Activated CD4-positive, alpha-beta T cell treated with anti-CD3 and anti-CD28 coated beads, Interleukin-2, amount 10 ng/mL, durations not matched to agents 24 days and 14 days (primary cell): ENCODE data around the gene CENPX. TPM values are rescaled to one million over a fixed set of nuclear protein-coding genes. Genes with fewer than 3 reads are reported as not detected.

Experiments used
- DNase-seq: peaks from one replicate; pipeline ENCODE4 v3.0.0; 2022
- H3K27ac Mint-ChIP-seq: one replicate; pipeline ENCODE4 v1.8.0; 2022; ENCODE audit warnings: mild to moderate bottlenecking, mixed read lengths
- H3K27me3 Mint-ChIP-seq: one replicate; pipeline ENCODE4 v1.8.0; 2022; ENCODE audit warnings: mixed read lengths
- H3K36me3 Mint-ChIP-seq: one replicate; pipeline ENCODE4 v1.8.0; 2022; ENCODE audit warnings: low read depth, mild to moderate bottlenecking, mixed read lengths
- H3K4me1 Mint-ChIP-seq: one replicate; pipeline ENCODE4 v1.8.0; 2021; ENCODE audit warnings: mixed read lengths
- H3K4me3 Mint-ChIP-seq: one replicate; pipeline ENCODE4 v1.8.0; 2022; ENCODE audit warnings: mild to moderate bottlenecking, moderate library complexity, mixed read lengths
- H3K9me3 Mint-ChIP-seq: one replicate; pipeline ENCODE4 v1.8.0; 2021; ENCODE audit warnings: mixed read lengths
- intact Hi-C: fragments of 100-400 bp; cut with micrococcal nuclease; formaldehyde crosslinking; loops from one replicate; pipeline ENCODE4 v1.15.1; 2023
- total RNA-seq: library from RNA; stranded (reverse); gene quantifications from 2 replicates; pipeline ENCODE4 v1.2.3, GENCODE V29; 2022

CENPX gene
- total RNA-seq, 1 donor from 2014 or later, result 123 TPM

DNA sequence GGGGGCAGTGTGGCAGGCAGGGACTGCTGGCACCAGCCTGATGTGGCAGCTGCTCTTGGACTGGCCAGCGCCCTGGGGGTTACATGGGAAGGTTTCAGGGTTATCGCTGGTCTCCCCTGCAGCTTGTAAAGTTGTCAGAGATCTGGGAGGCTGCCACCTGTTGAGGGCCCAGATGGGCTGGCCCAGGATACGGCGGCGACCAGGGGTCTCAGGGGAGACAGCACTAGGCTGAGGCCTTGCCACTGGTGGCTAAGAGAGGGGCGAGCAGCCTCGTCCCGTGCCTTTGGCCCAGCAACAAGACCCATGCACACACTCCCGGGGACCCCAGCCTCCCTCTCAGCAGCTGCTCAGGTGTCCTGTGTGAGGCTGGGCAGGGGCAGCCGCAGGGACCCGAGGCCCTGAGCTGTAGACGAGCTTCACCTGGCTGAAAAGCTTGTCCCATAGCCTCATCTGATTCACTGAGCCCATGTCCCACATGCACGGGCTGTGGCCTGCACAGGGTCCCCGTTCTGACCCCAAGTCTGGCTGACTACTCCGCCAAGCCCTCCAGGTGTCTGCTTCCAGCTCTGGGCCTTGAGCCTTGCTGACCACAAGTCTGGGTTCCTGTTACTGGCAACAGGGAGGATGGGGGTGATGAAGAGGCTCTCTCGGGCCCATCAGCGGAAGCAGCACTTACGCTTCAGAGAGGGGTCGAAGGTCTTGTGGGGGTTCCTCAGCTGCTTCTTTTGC lies 36.8 kb upstream of the CENPX start:
- Mint-ChIP-seq H3K27me3 (no peaks in the 10 kb centered on the region), H3K27ac (no peak overlapping the region), H3K4me1 (peaks cover 1% of the 10 kb centered on the region), H3K9me3 (no peaks in the 10 kb centered on the region), H3K4me3 (no peak overlapping the region), H3K36me3 (peaks cover 27% of the 10 kb centered on the region)
- DNase-seq, result no peak
- intact Hi-C loops, result no loop called here

DNA sequence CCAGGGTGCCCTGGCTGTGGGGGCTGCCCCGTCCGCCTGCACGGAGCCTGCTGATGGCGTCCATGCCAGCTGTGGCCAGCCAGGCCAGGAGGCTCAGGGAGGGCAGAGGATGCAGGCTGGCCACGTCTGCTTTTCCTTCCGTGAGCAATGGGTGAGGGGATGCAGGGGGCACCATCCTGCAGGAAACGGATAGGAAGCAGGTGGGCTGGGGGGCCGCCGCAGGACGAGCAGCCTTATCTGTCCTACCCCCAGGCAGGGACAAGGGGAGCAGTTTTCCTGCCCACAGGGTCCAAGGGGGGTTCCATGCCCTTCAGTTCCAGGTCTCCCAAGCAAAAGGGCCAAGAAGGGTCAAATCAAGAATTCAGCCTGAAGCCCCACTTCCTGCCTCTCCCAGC lies 36.2 kb upstream of the CENPX start:
- peaks cover 25% of the 10 kb centered on the region for H3K36me3 Mint-ChIP-seq
- H3K9me3 Mint-ChIP-seq, result no peaks in the 10 kb centered on the region
- H3K27ac Mint-ChIP-seq, result no peak overlapping the region
- DNase-seq, result no peak
- no peak overlapping the region for H3K4me3 Mint-ChIP-seq
- H3K27me3 Mint-ChIP-seq, result no peaks in the 10 kb centered on the region
- intact Hi-C loops, result no loop called here
- H3K4me1 Mint-ChIP-seq, result peaks cover 1% of the 10 kb centered on the region

DNA sequence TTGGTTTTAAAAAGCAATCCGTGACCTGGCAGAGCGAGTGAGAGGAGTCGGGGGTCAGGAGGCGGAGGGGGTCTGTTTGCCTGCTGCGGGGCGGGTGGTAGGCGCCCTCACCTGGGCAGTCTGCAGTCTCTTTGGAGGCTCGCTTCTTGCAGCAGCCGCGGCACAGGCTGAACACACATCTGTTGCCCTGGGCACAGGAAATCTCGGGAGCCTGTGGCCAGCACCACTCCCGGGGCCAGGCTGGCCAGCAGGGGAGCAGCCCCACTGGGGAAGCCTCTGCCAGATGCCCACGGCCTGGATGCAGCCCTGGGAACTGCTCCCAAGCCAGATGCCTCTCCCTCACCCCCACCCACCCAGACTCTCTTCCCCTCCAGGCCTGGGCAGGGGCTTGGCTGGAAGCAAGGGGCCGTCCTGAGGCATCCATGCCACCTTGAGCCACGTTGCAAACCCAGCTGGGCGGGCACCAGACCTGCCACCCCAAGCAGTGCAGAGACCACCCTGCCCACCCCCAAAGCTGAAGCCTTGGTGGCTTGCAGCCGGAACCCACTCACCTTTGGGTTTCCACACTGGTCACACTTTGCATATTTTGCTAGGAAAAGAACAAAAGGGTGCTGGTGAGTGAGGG lies 35.7 kb upstream of the CENPX start:
- Mint-ChIP-seq H3K9me3 (no peaks in the 10 kb centered on the region), H3K4me3 (no peak overlapping the region), H3K36me3 (peaks cover 25% of the 10 kb centered on the region), H3K4me1 (peaks cover 1% of the 10 kb centered on the region), H3K27ac (no peak overlapping the region), H3K27me3 (no peaks in the 10 kb centered on the region)
- DNase-seq, result no peak
- intact Hi-C loops, result no loop called here

DNA sequence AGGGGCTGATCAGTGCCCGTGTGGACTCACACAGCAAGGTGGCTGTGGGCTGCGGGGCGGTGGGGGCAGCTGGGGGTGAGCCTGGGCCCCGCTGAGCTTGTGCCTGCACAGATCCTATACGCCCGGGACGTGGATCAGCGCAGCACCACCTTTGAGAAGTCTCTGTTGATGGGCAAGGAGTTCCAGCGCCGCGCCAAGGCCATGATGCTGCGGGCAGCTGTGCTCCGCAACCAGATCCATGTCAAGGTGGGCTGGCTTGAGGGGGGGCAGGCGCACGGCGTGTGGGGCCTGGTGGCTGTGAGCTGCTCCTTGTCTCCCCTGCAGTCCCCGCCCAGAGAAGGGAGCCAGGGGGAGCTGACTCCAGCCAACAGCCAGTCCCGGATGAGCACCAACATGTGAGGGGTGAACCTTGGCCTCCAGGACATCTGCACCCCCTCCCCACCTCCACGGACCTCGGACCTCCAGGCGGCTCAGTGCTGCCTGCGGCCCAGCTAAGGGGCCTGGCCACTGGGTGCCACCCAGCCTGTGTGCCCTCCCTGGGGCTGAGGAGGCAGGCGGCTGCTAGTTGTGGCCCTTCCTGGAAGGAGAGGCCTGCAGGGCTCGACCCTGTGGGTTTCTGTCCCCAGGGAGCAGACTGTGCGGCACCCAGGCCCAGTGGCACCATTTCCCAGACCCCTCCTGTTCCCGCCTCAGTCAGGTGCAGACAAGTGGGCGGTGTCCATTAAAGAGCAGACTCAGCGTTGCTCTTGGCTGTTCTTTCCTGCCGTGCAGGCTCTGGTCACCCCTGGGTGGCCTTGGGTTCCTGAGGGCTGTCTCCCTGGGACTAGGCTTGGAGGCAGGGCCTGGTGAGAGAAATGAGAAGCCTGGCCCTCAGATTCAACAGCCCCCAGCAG lies 34.3 kb upstream of the CENPX start:
- H3K36me3 Mint-ChIP-seq, result peaks cover 23% of the 10 kb centered on the region
- intact Hi-C loops, result no loop called here
- no peaks in the 10 kb centered on the region for H3K9me3 Mint-ChIP-seq
- DNase-seq, result no peak
- H3K4me3 Mint-ChIP-seq, result no peak overlapping the region
- peaks cover 3% of the 10 kb centered on the region for H3K4me1 Mint-ChIP-seq
- no peaks in the 10 kb centered on the region for H3K27me3 Mint-ChIP-seq
- no peak overlapping the region for H3K27ac Mint-ChIP-seq

DNA sequence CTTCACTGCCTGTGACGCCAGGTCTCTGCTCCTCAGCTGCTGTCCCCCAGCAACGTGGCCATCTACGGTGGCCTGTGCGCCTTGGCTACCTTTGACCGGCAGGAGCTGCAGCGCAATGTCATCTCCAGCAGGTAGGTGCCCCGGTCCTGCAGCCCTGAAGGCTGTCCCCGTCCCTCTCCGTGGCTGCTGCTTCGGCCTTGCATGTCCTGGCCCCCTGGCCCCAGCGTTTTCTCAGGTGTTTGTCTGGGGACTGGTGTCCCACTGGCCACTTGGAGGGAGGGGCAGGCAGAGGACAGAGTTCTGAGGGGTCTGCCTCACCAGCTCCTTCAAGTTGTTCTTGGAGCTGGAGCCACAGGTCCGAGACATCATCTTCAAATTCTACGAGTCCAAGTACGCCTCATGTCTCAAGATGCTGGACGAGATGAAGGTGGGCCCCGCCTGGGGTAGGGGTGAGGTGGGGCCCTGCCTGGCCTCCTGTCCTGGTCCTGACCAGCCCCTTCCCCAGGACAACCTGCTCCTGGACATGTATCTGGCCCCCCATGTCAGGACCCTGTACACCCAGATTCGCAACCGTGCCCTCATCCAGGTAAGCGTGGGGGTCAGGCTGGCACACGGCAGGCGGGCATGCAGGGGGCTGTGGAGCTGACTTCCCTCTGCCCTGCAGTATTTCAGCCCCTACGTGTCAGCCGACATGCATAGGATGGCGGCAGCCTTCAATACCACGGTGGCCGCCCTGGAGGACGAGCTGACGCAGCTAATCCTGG lies 33.5 kb upstream of the CENPX start:
- peaks cover 3% of the 10 kb centered on the region for H3K4me1 Mint-ChIP-seq
- no peak overlapping the region for H3K27ac Mint-ChIP-seq
- no peaks in the 10 kb centered on the region for H3K27me3 Mint-ChIP-seq
- H3K9me3 Mint-ChIP-seq, result no peaks in the 10 kb centered on the region
- peaks cover 23% of the 10 kb centered on the region for H3K36me3 Mint-ChIP-seq
- intact Hi-C loops, result no loop called here
- no peak overlapping the region for H3K4me3 Mint-ChIP-seq
- no peak for DNase-seq

DNA sequence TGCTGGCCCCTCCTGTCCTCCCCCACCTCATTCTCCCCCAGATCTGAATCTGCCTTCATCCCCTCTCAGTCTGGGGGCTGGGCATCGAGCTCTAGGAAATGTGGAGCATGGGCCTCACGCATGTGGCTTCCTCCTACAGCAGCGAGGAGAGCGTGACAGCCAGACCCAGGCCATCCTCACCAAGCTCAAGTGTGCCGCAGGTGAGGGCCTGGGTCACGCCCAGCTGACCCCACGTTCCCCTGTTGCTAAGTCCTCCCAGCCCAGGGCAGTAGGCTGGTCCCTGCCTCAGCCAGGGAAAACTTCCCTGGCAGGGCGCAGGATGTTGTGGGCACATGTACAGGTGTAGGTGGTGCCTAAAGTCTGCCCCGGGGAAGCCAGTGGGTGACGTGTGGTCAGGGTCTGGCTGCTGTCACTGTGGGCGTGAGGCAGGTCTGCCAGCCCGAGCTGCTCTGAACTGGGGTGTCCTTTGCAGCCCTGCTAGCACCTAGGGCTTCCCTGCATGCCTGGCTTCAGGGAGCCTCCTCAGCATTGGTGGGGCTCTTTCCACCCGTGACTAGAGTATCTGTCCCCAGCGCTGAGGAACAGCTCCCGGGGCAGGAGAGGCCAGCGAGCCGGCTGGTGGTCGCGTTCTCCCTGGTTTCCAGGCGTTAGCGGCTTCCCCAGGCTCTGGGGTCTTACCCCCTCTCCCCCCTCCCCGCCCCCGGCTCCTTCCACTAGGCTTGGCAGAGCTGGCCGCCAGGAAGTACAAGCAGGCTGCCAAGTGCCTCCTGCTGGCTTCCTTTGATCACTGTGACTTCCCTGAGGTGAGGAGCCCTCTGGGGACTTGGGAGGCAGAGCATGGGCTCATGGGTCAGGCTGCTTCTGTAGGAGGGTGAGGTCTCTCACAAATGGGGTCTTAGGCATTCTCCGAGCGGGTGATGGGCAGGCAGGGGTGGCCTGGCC lies 32.6 kb upstream of the CENPX start:
- H3K4me3 Mint-ChIP-seq, result peak overlapping the region; percentile 55

DNA sequence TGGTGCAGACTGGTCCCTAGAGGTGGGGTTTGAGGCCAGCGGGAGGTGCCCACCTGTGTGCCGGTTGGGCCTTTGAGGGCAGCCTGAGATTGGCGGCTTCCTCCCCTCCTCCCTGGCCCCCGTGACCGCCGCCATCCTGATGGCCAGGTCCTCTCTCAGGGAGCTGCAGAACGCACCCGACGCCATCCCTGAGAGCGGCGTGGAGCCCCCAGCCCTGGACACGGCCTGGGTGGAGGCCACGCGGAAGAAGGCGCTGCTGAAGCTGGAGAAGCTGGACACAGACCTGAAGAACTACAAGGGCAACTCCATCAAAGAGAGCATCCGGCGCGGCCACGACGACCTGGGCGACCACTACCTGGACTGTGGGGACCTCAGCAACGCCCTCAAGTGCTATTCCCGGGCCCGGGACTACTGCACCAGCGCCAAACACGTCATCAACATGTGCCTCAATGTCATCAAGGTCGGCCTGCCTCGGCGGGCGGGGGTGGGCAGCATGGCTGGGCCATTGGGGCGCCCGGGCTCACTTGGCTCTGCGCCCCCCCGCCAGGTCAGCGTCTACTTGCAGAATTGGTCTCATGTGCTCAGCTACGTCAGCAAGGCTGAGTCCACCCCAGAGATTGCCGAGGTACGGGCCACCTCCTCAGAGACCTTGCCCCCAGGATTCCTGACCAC lies 31.8 kb upstream of the CENPX start:
- H3K9me3 Mint-ChIP-seq, result no peaks in the 10 kb centered on the region
- H3K36me3 Mint-ChIP-seq, result peaks cover 13% of the 10 kb centered on the region
- no peak for DNase-seq
- H3K4me3 Mint-ChIP-seq, result peak overlapping the region; percentile 55
- peaks cover 10% of the 10 kb centered on the region for H3K4me1 Mint-ChIP-seq
- no peak overlapping the region for H3K27ac Mint-ChIP-seq
- intact Hi-C loops, result no loop called here
- H3K27me3 Mint-ChIP-seq, result no peaks in the 10 kb centered on the region

More for the DNA sequence above, 32.6 kb upstream of the CENPX start:
- no peaks in the 10 kb centered on the region for H3K27me3 Mint-ChIP-seq
- H3K4me1 Mint-ChIP-seq, result peaks cover 9% of the 10 kb centered on the region
- no peaks in the 10 kb centered on the region for H3K9me3 Mint-ChIP-seq
- H3K36me3 Mint-ChIP-seq, result peaks cover 19% of the 10 kb centered on the region
- intact Hi-C loops, result no loop called here
- DNase-seq, result no peak
- no peak overlapping the region for H3K27ac Mint-ChIP-seq

DNA sequence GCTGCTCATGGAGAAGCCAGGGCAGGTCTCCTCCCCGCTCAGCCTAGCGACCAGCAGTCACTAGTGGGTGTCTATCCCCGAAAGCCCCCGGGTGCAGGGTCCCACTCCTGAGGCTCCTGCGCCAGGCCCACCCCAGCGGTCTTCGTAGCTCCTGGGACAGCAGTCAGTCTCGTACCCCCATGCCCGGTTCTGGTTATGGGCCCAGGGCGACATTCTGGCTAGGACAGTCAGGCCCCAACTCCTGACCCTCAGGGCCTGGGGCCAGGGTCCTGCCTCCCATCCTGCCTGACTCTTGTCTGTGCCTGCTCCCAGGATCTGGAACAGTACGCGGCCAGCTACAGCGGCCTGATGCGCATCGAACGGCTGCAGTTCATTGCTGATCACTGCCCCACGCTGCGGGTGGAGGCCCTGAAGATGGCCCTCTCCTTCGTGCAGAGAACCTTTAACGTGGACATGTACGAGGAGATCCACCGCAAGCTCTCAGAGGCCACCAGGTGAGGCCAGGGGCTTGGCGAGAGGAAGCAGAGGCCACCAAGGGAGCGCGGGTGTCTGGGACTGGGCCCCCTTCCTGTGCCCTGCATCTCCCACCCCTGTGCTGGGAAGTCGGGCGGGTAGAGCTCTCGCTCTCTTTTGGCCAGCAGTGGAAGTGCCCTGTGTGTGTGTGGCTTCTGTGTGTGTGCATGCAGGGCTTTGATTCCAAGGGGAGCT lies 31.0 kb upstream of the CENPX start:
- H3K4me3 Mint-ChIP-seq, result peak overlapping the region; percentile 82
- no peaks in the 10 kb centered on the region for H3K27me3 Mint-ChIP-seq

DNA sequence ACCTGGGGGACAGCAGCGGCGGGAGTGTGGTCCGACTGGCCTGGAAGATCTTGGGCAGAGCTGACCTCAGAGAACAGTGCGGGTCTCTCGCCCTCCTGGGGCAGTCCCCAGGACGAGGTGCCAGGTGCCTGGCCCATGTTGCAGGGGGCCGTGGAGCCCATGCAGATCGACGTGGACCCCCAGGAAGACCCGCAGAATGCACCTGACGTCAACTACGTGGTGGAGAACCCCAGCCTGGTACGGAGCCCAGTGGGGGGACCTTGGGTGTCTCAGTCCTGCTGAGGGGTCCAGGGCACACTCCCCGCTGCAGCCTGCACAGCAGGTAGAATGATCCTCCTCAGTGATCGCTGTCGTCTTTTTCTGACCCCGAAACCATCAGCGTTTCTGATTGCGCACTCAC lies 30.5 kb upstream of the CENPX start:
- DNase-seq, result no peak
- intact Hi-C loops, result no loop called here
- Mint-ChIP-seq H3K4me1 (peaks cover 10% of the 10 kb centered on the region), H3K27me3 (no peaks in the 10 kb centered on the region), H3K36me3 (peaks cover 13% of the 10 kb centered on the region), H3K27ac (no peak overlapping the region), H3K4me3 (peak overlapping the region; percentile 82), H3K9me3 (no peaks in the 10 kb centered on the region)

More for the DNA sequence above, 31.0 kb upstream of the CENPX start:
- H3K36me3 Mint-ChIP-seq, result peaks cover 13% of the 10 kb centered on the region
- H3K9me3 Mint-ChIP-seq, result no peaks in the 10 kb centered on the region
- no peak overlapping the region for H3K27ac Mint-ChIP-seq
- intact Hi-C loops, result no loop called here
- no peak for DNase-seq
- H3K4me1 Mint-ChIP-seq, result peaks cover 10% of the 10 kb centered on the region

DNA sequence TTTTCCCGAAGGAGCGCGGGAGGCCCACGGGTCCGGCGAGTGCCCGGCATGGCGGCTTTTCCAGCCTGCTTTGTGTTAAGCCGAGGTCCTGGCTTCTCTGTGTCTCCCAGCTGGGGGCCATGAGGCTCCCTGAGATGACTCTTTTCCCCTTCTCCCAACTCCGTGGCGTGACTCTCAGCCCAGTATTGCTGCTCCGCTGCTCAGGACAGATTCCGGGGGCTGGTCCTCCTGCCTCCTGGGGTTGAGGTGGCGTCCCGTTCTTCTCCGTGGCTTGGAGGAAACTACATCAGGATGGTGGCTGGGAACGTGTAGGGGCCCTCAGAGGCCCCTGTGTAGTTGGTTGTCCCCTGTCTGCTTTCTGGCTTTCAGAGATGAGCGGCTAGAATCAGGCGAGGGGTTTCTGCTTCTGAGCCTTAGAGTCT lies 30.0 kb upstream of the CENPX start:
- no peak for DNase-seq
- H3K4me1 Mint-ChIP-seq, result peaks cover 10% of the 10 kb centered on the region
- H3K4me3 Mint-ChIP-seq, result peak overlapping the region; percentile 82
- peaks cover 11% of the 10 kb centered on the region for H3K36me3 Mint-ChIP-seq
- intact Hi-C loops, result no loop called here
- H3K9me3 Mint-ChIP-seq, result no peaks in the 10 kb centered on the region
- no peaks in the 10 kb centered on the region for H3K27me3 Mint-ChIP-seq
- peak overlapping the region; percentile 65 for H3K27ac Mint-ChIP-seq

DNA sequence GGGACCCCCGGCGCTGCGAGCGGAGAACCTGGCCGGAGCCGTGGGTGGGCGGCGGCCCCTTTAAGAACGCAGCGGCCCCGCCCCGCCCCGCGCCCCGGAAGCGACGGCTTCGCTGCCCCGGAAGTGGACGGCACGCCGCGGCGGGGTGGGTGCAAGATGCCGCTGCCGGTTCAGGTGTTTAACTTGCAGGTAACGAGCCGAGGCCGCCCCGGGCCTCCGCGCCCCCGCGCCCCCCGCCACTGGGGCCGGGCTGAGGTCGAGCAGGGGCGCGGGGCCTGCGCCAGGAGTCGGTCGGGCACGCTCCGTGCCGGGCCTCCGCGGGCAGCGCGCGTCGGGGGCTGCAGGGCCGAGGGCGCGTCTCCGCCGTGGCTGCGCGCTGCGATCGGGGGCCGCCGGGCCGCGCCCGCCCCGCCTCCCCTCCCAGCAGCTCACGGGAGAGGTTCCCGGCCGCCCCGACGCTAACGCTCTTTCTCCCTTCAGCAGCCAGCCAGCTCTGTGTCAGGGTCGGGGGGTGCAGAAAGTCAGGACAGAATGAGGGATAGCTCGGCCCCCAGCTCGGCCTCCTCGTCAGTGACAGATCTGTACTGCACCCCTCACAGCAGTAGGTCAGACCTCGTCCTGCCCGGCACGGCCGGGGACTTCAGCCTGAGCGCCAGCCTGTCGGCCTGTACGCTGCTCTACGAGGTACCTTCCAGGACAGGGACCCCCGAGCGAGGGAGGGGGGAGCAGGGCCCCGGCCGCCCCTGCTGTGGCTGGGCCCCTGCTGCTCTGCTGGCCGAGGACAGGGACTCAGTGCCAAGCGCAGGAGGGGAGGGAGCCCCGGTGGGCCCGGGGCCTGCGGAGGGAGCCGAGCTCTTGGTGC lies 29.3 kb upstream of the CENPX start, which contains the start of the genes GPS1 and RFNG:
GPS1 (plus strand) TSS at position 123 of the 862 bp plus-strand sequence; CDS start at position 157, 34 bp downstream.
RFNG (minus strand) TSS at position 36 of the 862 bp plus-strand sequence. CDS start 45 bp downstream, outside the sequence.
- intact Hi-C loops, result loop anchor here (1.0 to 2.0 kb wide), 2 partner anchors 14 to 15 kb away; partner anchors contain the start of gene DCXR
- H3K4me1 Mint-ChIP-seq, result peaks cover 16% of the 10 kb centered on the region
- no peaks in the 10 kb centered on the region for H3K27me3 Mint-ChIP-seq
- H3K36me3 Mint-ChIP-seq, result peaks cover 14% of the 10 kb centered on the region
- peak within 1 kb of the TSS; percentile 90 for H3K4me3 Mint-ChIP-seq
- peak; percentile 95 for DNase-seq
- H3K9me3 Mint-ChIP-seq, result no peaks in the 10 kb centered on the region
- H3K27ac Mint-ChIP-seq, result peak within 1 kb of the TSS; percentile 91
